IMR-90 (cell line): ENCODE results near the gene LANCL1. TPM values are rescaled to one million over a fixed set of nuclear protein-coding genes. Genes with fewer than 3 reads are reported as not detected.
"Not testable (repeated sequence)": the region's sequence is repeated elsewhere in the genome, so short reads cannot be mapped to it uniquely, and the experiment has no call there.

ENCODE experiments used
- ATAC-seq: fragments of 200-7000 bp; cut with Tn5 transposase; 2 replicates; pipeline ENCODE4 v1.9.1; 2020; ENCODE audit warnings: low read depth, mild to moderate bottlenecking, moderate library complexity
- BruUV-seq: library from RNA; stranded (reverse); fragments of 400-500 nt; replicated peaks from 2 replicates; lab custom pipeline; 2021; lab: Mats Ljungman, UMichigan
- CTCF ChIA-PET: fragments of 300-600 bp; formaldehyde crosslinking; extraction: SDS; loops from one replicate; lab custom pipeline; 2021; ENCODE audit warnings: antibody characterized with exemption; lab: Yijun Ruan, JAX
- POLR2A ChIA-PET: fragments of 300-600 bp; sonication (Branson Sonifier 250); formaldehyde crosslinking; loops from one replicate; lab custom pipeline; 2022; ENCODE audit warnings: antibody characterized with exemption; ENCODE audit not compliant: unreplicated experiment; lab: Charles Lee
- DNase-seq: peaks from one replicate; pipeline ENCODE4 v3.0.0; 2013
- H2AFZ ChIP-seq: replicated peaks from 2 replicates; pipeline ENCODE3; 2013; ENCODE audit warnings: low read length, mild to moderate bottlenecking; ENCODE audit not compliant: poor library complexity
- H2AK5ac ChIP-seq: 2 replicates; pipeline ENCODE4 v1.6.1; 2013; ENCODE audit warnings: low read depth, low read length, inconsistent platforms
- H2AK9ac ChIP-seq: replicated peaks from 2 replicates; pipeline ENCODE3; 2013; ENCODE audit warnings: mild to moderate bottlenecking, low read depth, low read length, moderate library complexity; ENCODE audit not compliant: poor library complexity
- H2BK120ac ChIP-seq: 2 replicates; pipeline ENCODE4 v1.6.1; 2013; ENCODE audit warnings: low read depth, low read length, inconsistent platforms
- H2BK15ac ChIP-seq: 3 replicates; pipeline ENCODE4 v1.6.1; 2013; ENCODE audit warnings: low read depth, low read length, inconsistent platforms
- H2BK20ac ChIP-seq: 2 replicates; pipeline ENCODE4 v1.6.1; 2013; ENCODE audit warnings: low read depth, mild to moderate bottlenecking, inconsistent platforms, low read length, moderate library complexity
- H2BK5ac ChIP-seq: 2 replicates; pipeline ENCODE4 v1.6.1; 2013; ENCODE audit warnings: mild to moderate bottlenecking, low read depth, low read length, inconsistent platforms; ENCODE audit not compliant: poor library complexity, severe bottlenecking
- H3K14ac ChIP-seq: replicated peaks from 2 replicates; pipeline ENCODE4 v1.6.1; 2013; ENCODE audit warnings: low read depth, low read length, inconsistent platforms
- H3K18ac ChIP-seq: 2 replicates; pipeline ENCODE4 v1.6.1; 2013; ENCODE audit warnings: low read depth, low read length, control low read depth
- H3K23ac ChIP-seq: 2 replicates; pipeline ENCODE4 v1.6.1; 2013; ENCODE audit warnings: low read depth, low read length, inconsistent platforms
- H3K27ac ChIP-seq: 2 replicates; pipeline ENCODE4 v1.5.1; 2013; ENCODE audit warnings: mild to moderate bottlenecking, control low read depth, low read length; ENCODE audit not compliant: insufficient read depth
- H3K27me3 ChIP-seq: 2 replicates; pipeline ENCODE4 v1.6.1; 2013; ENCODE audit warnings: low read length; ENCODE audit not compliant: control insufficient read depth, insufficient read depth
- H3K36me3 ChIP-seq: 2 replicates; pipeline ENCODE4 v1.6.1; 2013; ENCODE audit warnings: low read length, mixed read lengths; ENCODE audit not compliant: control insufficient read depth, insufficient read depth
- H3K4ac ChIP-seq: 2 replicates; pipeline ENCODE4 v1.6.1; 2013; ENCODE audit warnings: low read depth, low read length, inconsistent platforms
- H3K4me1 ChIP-seq: 2 replicates; pipeline ENCODE4 v1.6.1; 2013; ENCODE audit warnings: low read length, mixed read lengths; ENCODE audit not compliant: control insufficient read depth, insufficient read depth
- H3K4me2 ChIP-seq: 2 replicates; pipeline ENCODE4 v1.6.1; 2013; ENCODE audit warnings: low read depth, mild to moderate bottlenecking, control low read depth, low read length, moderate library complexity
- H3K4me3 ChIP-seq: 2 replicates; pipeline ENCODE4 v1.5.1; 2013; ENCODE audit warnings: low read depth, mild to moderate bottlenecking, control low read depth, low read length, moderate library complexity; ENCODE audit not compliant: insufficient read depth
- H3K56ac ChIP-seq: 2 replicates; pipeline ENCODE4 v1.6.1; 2013; ENCODE audit warnings: low read length, inconsistent platforms; ENCODE audit not compliant: insufficient read depth; ENCODE audit errors: extremely low read depth
- H3K79me1 ChIP-seq, 2 experiments: 2 replicates each; pipeline ENCODE4 v1.6.1; 2013; ENCODE audit warnings: low read length in 2 of 2, inconsistent platforms in 1 of 2, low read depth in 1 of 2
- H3K9ac ChIP-seq: 2 replicates; pipeline ENCODE4 v1.6.1; 2013; ENCODE audit warnings: low read depth, low read length, control low read depth
- H3K9me1 ChIP-seq: 2 replicates; pipeline ENCODE4 v1.6.1; 2013; ENCODE audit warnings: low read length, inconsistent platforms; ENCODE audit not compliant: insufficient read depth
- H3K9me3 ChIP-seq: 2 replicates; pipeline ENCODE4 v1.6.1; 2013; ENCODE audit warnings: low read length; ENCODE audit not compliant: control insufficient read depth, insufficient read depth
- H4K20me1 ChIP-seq: 2 replicates; pipeline ENCODE4 v1.6.1; 2013; ENCODE audit warnings: low read length, inconsistent platforms; ENCODE audit not compliant: insufficient read depth
- H4K5ac ChIP-seq: 2 replicates; pipeline ENCODE4 v1.6.1; 2013; ENCODE audit warnings: mild to moderate bottlenecking, low read depth, low read length, control low read depth
- H4K8ac ChIP-seq, 2 experiments: 2 replicates each; pipeline ENCODE4 v1.6.1; 2013; ENCODE audit warnings: low read depth in 2 of 2, low read length in 2 of 2, control low read depth in 1 of 2, inconsistent platforms in 1 of 2
- H4K91ac ChIP-seq: 2 replicates; pipeline ENCODE4 v1.6.1; 2013; ENCODE audit warnings: low read depth, low read length, inconsistent platforms; ENCODE audit not compliant: insufficient read depth
- WGBS, 2 experiments: methylation state at CpG; one replicate each; pipeline versions ENCODE4 v1.1.5 to v1.1.7; 2013; ENCODE audit warnings: missing lambda C conversion rate in 2 of 2; ENCODE audit not compliant: insufficient read length in 1 of 2; ENCODE audit errors: extremely low coverage in 2 of 2; 5-methylcytosine and 5-hydroxymethylcytosine counted together
- dilution Hi-C: fragments of 300-500 bp; cut with HindIII; formaldehyde crosslinking; loops from one replicate; pipeline ENCODE4 v1.14.3; 2018; ENCODE audit warnings: low sequenced_read_pairs; ENCODE audit not compliant: unreplicated experiment
- in situ Hi-C: fragments of 300-500 bp; cut with MboI; formaldehyde crosslinking; loops from 3 replicates; pipeline ENCODE4 v1.14.3; 2019; ENCODE audit warnings: low sequenced_read_pairs, inconsistent platforms, mixed read lengths
- intact Hi-C: fragments of 100-400 bp; cut with micrococcal nuclease; formaldehyde crosslinking; loops from 2 replicates; pipeline ENCODE4 v1.10.0; 2022
- polyA plus RNA-seq, 3 experiments: library from polyadenylated mRNA; depleted of rRNA; stranded (reverse); fragments of >200 nt; gene quantifications; 2 replicates each; pipeline ENCODE4 v1.2.3, GENCODE V29; 2012; ENCODE audit warnings: low replicate concordance in 1 of 3
- total RNA-seq: library from RNA; depleted of rRNA; stranded (reverse); fragments of >200 nt; gene quantifications from 2 replicates; pipeline ENCODE4 v1.2.3, GENCODE V29; 2012

Gene LANCL1
- total and polyA plus RNA-seq, 2 of the 4 experiments (the other 2 are of a cell fraction) = 29.7 to 53.8 TPM

DNA sequence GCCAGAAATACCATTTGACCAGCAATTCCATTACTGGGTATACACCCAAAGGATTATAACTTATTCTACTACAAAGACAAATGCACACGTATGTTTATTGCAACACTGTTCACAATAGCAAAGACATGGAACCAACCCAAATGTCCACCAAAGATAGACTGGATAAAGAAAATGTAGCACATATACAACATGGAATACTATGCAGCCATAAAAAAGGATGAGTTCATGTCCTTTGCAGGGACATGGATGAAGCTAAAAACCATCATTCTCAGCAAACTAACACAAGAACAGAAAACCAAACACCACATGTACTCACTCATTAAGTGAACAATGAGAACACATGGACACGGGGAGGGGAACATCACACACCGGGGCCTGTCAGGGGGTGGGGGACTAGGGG, 25.6 kb downstream of the LANCL1 start:
- H3K27me3 ChIP-seq, H2BK15ac ChIP-seq, H3K4me3 ChIP-seq, H3K9ac ChIP-seq, in situ Hi-C loops, H4K8ac ChIP-seq, H2BK20ac ChIP-seq, H3K9me1 ChIP-seq, intact Hi-C loops, H3K18ac ChIP-seq, H2BK120ac ChIP-seq, H2AK9ac ChIP-seq, dilution Hi-C loops, CTCF ChIA-PET, H4K20me1 ChIP-seq, H3K14ac ChIP-seq, H3K23ac ChIP-seq, H4K91ac ChIP-seq, H2AK5ac ChIP-seq, H3K4ac ChIP-seq, DNase-seq, H2AFZ ChIP-seq, H3K36me3 ChIP-seq, H3K56ac ChIP-seq, H3K9me3 ChIP-seq, H3K79me1 ChIP-seq, H3K4me2 ChIP-seq, H2BK5ac ChIP-seq, H4K5ac ChIP-seq, BruUV-seq, H3K27ac ChIP-seq, ATAC-seq, H3K4me1 ChIP-seq, POLR2A ChIA-PET: not testable (repeated sequence)
- no CpG with 5 or more reads among the region's 3 CpGs for WGBS, 2 experiments
